A549 (cell line): ENCODE data around the gene FBF1.

ENCODE experiments used
- BHLHE40 ChIP-seq: IDR thresholded peaks from 2 replicates; pipeline ENCODE4 v1.6.1; 2012; ENCODE audit warnings: low read depth, low read length, inconsistent platforms
- CEBPB ChIP-seq, 2 experiments: fragments of >200 bp in 1 of 2; sonication (Bioruptor Twin) in 1 of 2; formaldehyde crosslinking in 1 of 2; IDR thresholded peaks; 2 replicates each; pipeline ENCODE4 v1.6.1; 2012 to 2016
- CTCF ChIP-seq: fragments of >200 bp; sonication (Bioruptor Twin); formaldehyde crosslinking; IDR thresholded peaks from 3 replicates; pipeline ENCODE4 v1.5.1; 2016
- EP300 ChIP-seq, 2 experiments: fragments of >200 bp; sonication (Bioruptor Twin); formaldehyde crosslinking; IDR thresholded peaks; 2 replicates in 1 of 2; 3 replicates in 1 of 2; pipeline ENCODE4 v1.6.1; 2016 to 2017
- JUNB ChIP-seq: fragments of >200 bp; sonication (Bioruptor Twin); formaldehyde crosslinking; IDR thresholded peaks from 2 replicates; pipeline ENCODE4 v1.6.1; 2016
- NFE2L2 ChIP-seq: fragments of 150-350 bp; conservative IDR thresholded peaks from 2 replicates; pipeline ENCODE4 v1.6.1; 2014; ENCODE audit warnings: low read length
- POLR2A ChIP-seq: IDR thresholded peaks from 2 replicates; pipeline ENCODE4 v1.6.1; 2012; ENCODE audit warnings: mild to moderate bottlenecking, low read length
- POLR2AphosphoS2 ChIP-seq: conservative IDR thresholded peaks from 2 replicates; pipeline ENCODE4 v1.6.1; 2012; ENCODE audit warnings: low read length, improper control_type of control experiment, inconsistent platforms
- RAD21 ChIP-seq, 2 experiments: fragments of >200 bp in 1 of 2; sonication (Bioruptor Twin) in 1 of 2; formaldehyde crosslinking in 1 of 2; IDR thresholded peaks in 1 of 2; conservative IDR thresholded peaks in 1 of 2; 2 replicates in 1 of 2; 3 replicates in 1 of 2; pipeline ENCODE4 v1.6.1; 2012 to 2018; ENCODE audit warnings: inconsistent platforms in 1 of 2
- USF2 ChIP-seq: fragments of 450-650 bp; IDR thresholded peaks from 2 replicates; pipeline ENCODE4 v1.6.1; 2014; ENCODE audit warnings: antibody characterized with exemption
- ZFP36 ChIP-seq: fragments of 450-650 bp; IDR thresholded peaks from 2 replicates; pipeline ENCODE4 v1.6.1; 2014; ENCODE audit warnings: borderline replicate concordance; ENCODE audit not compliant: partially characterized antibody

DNA sequence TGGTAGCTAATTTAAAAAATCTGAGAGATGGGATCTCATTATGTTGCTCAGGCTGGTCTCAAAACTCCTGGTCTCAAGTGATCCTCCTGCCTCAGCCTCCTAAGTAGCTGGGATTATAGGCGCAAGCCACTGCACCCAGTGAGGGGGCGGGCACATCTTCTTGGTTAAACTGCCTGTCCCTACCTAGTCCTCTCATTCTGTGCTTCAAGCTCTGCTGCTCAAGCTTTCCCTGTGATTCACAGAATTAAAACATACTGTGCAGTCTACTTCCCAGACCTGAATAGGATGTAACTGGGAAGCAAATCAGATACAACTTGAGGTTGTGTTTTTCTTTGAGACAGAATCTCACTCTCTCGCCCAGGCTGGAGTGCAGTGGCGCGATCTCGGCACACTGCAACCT is 38.4 kb downstream of the FBF1 start:
- TF ChIP-seq ZFP36: no peak
- TF ChIP-seq CTCF: no peak
- TF ChIP-seq POLR2A: no peak
- no peak for TF ChIP-seq NFE2L2
- TF ChIP-seq POLR2AphosphoS2: no peak
- no peak for TF ChIP-seq CEBPB (IDR thresholded peaks at IDR 0.05)
- TF ChIP-seq BHLHE40: no peak
- no peak for TF ChIP-seq JUNB
- no peak for TF ChIP-seq EP300 (IDR thresholded peaks at IDR 0.05)
- no peak for TF ChIP-seq RAD21 (conservative IDR thresholded peaks at IDR 0.05 in 1 of 2, IDR thresholded peaks at IDR 0.05 in 1 of 2)
- no peak for TF ChIP-seq USF2
